NCI-H748 (cell line): ENCODE results near the gene RASAL2.
A peak's percentile ranks its signal among the peaks of the same experiment; 100 is the strongest.
"Not testable (repeated sequence)": the region's sequence is repeated elsewhere in the genome, so short reads cannot be mapped to it uniquely, and the experiment has no call there.

Source experiments
- DNase-seq: peaks from one replicate; lab custom pipeline; 2025; ENCODE audit not compliant: unreplicated experiment; lab: John Stamatoyannopoulos, UW

The RASAL2 gene

GRCh38 chr1:178371933-178372388 is 278.1 kb downstream of the RASAL2 start:
- DNase-seq: no peak

DNA sequence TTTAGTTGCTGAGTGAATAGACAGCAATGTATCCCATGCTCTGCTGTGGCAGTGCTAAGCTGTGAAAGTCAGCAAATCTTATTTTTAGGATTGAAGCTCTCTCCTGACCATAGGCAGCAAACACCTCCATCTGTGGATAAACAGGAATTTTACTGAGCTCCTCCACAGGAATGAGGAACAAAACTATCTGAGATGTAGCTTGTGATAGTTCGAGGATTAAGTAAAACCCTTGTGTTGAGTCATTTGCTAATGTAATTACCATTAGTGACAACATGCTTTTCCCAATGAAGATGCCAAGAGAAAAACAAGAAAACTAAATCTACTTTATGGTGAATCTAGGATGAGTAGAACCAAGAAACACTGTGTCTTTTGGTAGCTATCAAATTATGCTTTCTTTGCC is 280.1 kb downstream of the RASAL2 start:
- DNase-seq: no peak

GRCh38 chr1:178376008-178376407 is 282.1 kb downstream of the RASAL2 start:
- DNase-seq: no peak

- no peak for DNase-seq
Measured at GRCh38 chr1:178379807-178380206, 285.9 kb downstream of the RASAL2 start.

- DNase-seq: peak; percentile 47
Measured at GRCh38 chr1:178382372-178382771, 288.5 kb downstream of the RASAL2 start.

- DNase-seq: no peak
Measured at GRCh38 chr1:178385662-178386061, 291.8 kb downstream of the RASAL2 start.

DNA sequence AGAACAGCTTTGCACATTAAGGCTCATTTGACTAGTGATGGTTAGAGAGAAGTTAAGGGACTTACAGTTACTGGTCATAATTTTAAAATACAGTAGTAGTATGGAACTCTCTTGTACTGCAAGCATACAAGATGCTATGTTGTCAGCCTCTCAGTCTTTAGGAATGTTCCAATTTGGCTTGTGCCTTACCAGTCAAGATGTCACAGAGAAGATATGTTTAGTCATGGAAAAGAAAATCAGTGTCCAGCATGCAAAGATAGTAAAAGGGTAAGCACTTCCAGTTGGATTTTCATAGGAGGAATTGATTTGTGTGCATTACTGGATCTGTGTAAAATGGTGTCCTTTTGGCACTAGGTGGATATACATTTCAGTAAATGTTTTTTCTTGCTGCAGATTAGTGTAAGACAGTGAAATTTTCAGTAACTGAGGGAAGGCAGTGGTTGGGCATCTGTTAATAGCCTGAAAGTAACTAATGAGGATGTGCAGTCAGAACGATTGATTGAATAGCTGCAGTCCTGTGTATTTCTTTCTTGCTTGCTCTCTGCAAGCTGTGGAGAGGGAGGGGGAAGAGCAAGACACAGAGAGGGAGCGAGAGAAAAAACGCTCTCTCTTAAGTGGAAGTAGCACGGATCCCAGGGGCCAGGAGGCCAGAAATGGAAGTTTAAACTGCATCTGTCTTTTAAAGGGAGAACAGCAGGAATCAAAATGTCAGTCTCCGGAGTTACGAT is 294.7 kb downstream of the RASAL2 start:
- DNase-seq: no peak

DNA sequence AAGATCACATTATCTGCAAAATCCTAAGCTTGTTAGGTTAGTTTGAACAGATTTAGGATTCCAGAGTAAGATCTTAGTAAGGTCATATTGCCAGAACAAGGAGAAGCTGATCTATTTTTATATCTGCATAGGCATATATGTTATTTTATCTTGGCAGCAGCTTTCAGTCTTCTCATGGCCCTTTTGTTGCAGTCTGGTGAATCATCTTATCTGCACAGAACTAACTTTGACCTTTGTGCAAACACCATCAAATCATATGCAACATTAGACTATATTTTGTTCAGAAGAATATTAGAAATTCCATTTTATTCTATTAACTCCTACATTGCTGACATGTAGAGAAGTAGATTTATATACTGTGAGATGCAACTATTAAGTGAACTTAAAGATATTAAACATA is 295.5 kb downstream of the RASAL2 start:
- DNase-seq: no peak

DNA sequence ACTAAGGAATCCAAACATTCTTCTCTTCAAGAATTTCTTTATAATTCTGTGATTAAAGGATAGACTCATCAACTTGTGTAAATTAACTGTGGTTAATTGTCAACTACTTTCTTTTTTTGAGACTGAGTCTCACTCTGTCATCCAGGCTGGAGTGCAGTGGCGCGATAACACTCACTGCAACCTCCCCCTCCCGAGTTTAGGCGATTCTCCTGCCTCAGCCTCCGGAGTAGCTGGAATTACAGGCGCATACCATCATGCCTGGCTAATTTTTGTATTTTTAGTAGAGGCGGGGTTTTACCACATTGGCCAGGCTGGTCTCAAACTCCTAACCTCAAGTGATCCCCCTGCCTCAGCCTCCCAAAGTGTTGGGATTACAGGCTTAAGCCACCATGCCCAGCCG is 296.4 kb downstream of the RASAL2 start:
- DNase-seq: not testable (repeated sequence)

- DNase-seq: no peak
Measured at GRCh38 chr1:178393370-178393769, 299.5 kb downstream of the RASAL2 start.

GRCh38 chr1:178396789-178397188 is 302.9 kb downstream of the RASAL2 start:
- no peak for DNase-seq

DNA sequence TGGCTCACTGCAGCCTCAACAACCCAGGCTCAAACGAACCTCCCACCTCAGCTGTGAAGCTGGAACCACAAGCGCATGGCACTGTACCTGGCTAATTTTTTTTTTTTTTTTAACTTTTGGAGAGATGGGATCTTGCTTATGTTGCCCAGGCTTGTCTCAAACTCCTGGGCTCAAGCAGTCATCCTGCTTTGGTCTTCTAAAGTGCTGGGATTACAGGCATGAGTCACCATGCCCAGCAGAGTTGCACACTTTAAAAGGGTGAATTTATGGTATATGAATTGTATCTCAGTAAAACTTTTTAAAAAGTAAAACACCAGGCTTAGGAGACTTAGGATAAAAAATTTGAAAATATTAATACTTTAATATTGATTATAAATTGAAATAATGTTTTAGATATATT is 303.8 kb downstream of the RASAL2 start:
- DNase-seq: no peak

GRCh38 chr1:178399177-178399728 is 305.3 kb downstream of the RASAL2 start:
- DNase-seq: no peak

DNA sequence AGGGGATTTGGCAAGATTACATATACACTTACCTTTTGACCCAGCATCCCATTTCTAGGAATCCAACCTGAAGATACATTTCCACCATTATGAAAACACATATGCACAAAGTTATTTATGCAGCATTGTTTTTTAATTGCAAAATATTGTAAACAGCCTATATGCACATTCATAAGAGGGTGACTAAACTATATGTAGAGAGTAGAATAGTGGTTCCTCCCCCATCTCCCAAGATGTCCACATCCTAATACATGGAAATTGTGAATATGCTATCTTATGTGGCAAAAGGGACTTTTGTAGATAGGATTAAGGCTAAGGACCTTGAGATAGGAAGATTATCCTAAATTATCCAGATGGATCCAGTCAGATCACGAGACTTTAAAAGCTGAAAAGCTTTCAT is 311.2 kb downstream of the RASAL2 start:
- DNase-seq: no peak

GRCh38 chr1:178407215-178407614 is 313.3 kb downstream of the RASAL2 start:
- DNase-seq: no peak

- no peak for DNase-seq
Measured at GRCh38 chr1:178407655-178408054, 313.8 kb downstream of the RASAL2 start.

DNA sequence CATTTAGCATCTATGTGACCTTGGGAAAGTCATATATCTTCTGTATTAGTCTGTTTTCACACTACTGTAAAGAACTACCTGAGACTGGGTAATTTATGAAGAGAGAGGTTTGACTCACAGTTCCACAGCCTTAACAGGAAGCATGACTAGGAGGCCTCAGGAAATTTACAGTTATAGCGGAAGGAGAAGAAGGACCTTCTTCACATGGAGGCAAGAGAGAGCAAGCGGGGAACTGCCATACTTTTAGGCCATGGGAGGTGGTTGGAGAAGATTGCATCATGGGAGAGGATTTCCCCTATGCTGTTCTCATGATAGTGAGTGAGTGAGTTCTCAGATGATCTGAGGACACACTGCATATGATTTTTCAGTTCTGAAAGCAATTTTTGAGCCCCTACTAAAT is 315.0 kb downstream of the RASAL2 start:
- DNase-seq: no peak

- DNase-seq: no peak
Measured at GRCh38 chr1:178409541-178409940, 315.6 kb downstream of the RASAL2 start.

- no peak for DNase-seq
Measured at GRCh38 chr1:178411756-178412399, 318.0 kb downstream of the RASAL2 start.

DNA sequence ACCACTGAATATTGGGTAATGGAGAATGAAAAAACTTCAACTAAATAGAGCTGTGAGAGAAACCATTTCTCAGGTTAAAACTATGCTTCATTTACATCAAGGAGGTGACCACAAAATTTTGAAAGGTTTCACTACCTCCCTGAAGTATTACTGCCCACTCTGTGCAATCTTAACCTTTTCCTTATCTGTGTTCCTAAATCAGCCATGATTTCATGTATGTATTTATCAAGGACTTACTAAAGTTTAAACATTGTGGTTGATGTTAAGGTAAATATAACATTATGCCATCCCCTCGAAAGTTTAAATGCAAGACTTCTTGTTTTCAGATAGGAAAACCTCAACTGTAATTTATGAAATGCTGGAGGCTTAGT is 318.5 kb downstream of the RASAL2 start:
- DNase-seq: no peak

DNA sequence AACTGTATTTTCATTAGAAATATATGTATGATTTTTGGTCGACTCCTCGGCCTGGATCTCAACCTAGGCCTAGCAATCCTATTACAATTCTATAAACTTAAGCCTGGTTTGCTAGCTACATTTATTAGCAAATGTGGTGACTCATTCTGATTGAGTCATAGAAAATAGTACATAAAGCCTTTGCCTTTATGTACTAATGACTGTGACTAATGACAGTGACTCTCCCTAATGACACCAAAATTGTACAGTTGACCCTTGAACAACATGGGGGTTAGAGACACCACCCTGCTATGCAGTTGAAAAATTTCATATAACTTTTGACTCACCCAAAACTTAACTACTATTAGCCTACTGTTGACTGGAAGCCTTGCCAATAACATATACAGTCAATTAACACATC is 324.0 kb downstream of the RASAL2 start:
- no peak for DNase-seq

- DNase-seq: no peak
Measured at GRCh38 chr1:178418284-178418955, 324.5 kb downstream of the RASAL2 start.
